Dendritic cell treated with granulocyte-macrophage colony-stimulating factor and Interleukin-4, amounts not matched to agents 40 ng/mL and 50 ng/mL, for 4 days (primary cell): ENCODE measurements around the gene CHRNE.
A peak's percentile ranks its signal among the peaks of the same experiment; 100 is the strongest.
"Not testable (repeated sequence)": the region's sequence is repeated elsewhere in the genome, so short reads cannot be mapped to it uniquely, and the experiment has no call there.

ENCODE experiments used
- H3K27ac Mint-ChIP-seq: one replicate; pipeline ENCODE4 v1.8.0; 2022; ENCODE audit warnings: mild to moderate bottlenecking, mixed read lengths
- H3K27me3 Mint-ChIP-seq: one replicate; pipeline ENCODE4 v1.8.0; 2022; ENCODE audit warnings: mild to moderate bottlenecking, mixed read lengths
- H3K36me3 Mint-ChIP-seq: one replicate; pipeline ENCODE4 v1.8.0; 2022; ENCODE audit warnings: low read depth, mixed read lengths
- H3K4me1 Mint-ChIP-seq: one replicate; pipeline ENCODE4 v1.8.0; 2022; ENCODE audit warnings: low read depth, mixed read lengths
- H3K4me3 Mint-ChIP-seq: one replicate; pipeline ENCODE4 v1.8.0; 2022; ENCODE audit warnings: mild to moderate bottlenecking, moderate library complexity, mixed read lengths
- H3K9me3 Mint-ChIP-seq: one replicate; pipeline ENCODE4 v1.8.0; 2022; ENCODE audit warnings: mixed read lengths
- intact Hi-C: fragments of 100-400 bp; cut with micrococcal nuclease; formaldehyde crosslinking; loops from one replicate; pipeline ENCODE4 v1.15.0; 2022

CHRNE gene

GRCh38 chr17:4908301-4908700 lies 5.4 kb upstream of the CHRNE start:
- no peaks in the 10 kb centered on the region for H3K9me3 Mint-ChIP-seq
- intact Hi-C loops, result loop anchor here (5.0 kb wide), 1 partner anchor 39 kb away; the partner anchor contains the start of gene PFN1
- H3K36me3 Mint-ChIP-seq, result no peaks in the 10 kb centered on the region
- H3K27me3 Mint-ChIP-seq, result peaks cover 22% of the 10 kb centered on the region
- H3K4me1 Mint-ChIP-seq, result peaks cover 4% of the 10 kb centered on the region
- no peak overlapping the region for H3K4me3 Mint-ChIP-seq
- H3K27ac Mint-ChIP-seq, result no peak overlapping the region

GRCh38 chr17:4906642-4907041 lies 3.7 kb upstream of the CHRNE start:
- not testable (repeated sequence) for H3K27ac Mint-ChIP-seq, H3K36me3 Mint-ChIP-seq, H3K4me3 Mint-ChIP-seq, H3K9me3 Mint-ChIP-seq
- Mint-ChIP-seq H3K27me3 (peaks cover 30% of the 10 kb centered on the region), H3K4me1 (peaks cover 18% of the 10 kb centered on the region)
- intact Hi-C loops, result loop anchor here (5.0 kb wide), 1 partner anchor 41 kb away; the partner anchor contains the start of gene PFN1

GRCh38 chr17:4902540-4902939 lies 358 bp downstream of the CHRNE start:
- Mint-ChIP-seq H3K4me1 (peaks cover 55% of the 10 kb centered on the region), H3K9me3 (no peaks in the 10 kb centered on the region), H3K36me3 (peaks cover 6% of the 10 kb centered on the region), H3K4me3 (no peak overlapping the region), H3K27ac (peak overlapping the region; percentile 82), H3K27me3 (peaks cover 47% of the 10 kb centered on the region)
- intact Hi-C loops, result no loop called here

GRCh38 chr17:4901648-4902344 lies 1.1 kb downstream of the CHRNE start:
- H3K27ac Mint-ChIP-seq, result peak overlapping the region; percentile 82
- no peaks in the 10 kb centered on the region for H3K9me3 Mint-ChIP-seq
- H3K27me3 Mint-ChIP-seq, result peaks cover 45% of the 10 kb centered on the region
- peaks cover 13% of the 10 kb centered on the region for H3K36me3 Mint-ChIP-seq
- intact Hi-C loops, result no loop called here
- peak overlapping the region; percentile 68 for H3K4me3 Mint-ChIP-seq
- H3K4me1 Mint-ChIP-seq, result peaks cover 62% of the 10 kb centered on the region

DNA sequence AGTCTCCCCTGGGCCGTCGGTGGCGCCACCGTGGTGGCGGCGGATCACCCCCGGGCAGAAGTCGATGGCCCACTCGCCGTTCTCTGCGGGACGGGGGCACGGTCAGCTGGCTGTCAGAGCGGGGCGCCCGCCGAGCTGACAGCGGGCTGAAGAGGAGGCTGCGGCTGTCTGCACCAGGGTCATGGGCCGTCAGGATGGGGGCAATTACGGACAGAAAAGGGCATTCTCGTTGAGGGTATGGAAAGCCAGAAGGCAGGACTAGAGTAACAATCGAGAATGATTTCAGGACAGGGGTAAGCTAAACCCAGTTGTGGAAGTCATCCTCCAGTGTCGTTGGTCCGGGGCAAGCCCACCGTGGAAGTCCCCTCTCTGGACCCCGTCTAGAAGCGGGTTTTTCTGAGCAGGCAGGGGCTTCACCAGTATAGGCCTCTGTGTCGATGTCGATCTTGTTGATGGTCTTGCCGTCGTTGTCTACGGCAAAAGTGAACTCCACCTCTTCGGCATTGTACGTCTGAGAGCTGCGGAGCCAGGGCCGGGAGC lies 1.7 kb downstream of the CHRNE start:
- peaks cover 68% of the 10 kb centered on the region for H3K4me1 Mint-ChIP-seq
- no peaks in the 10 kb centered on the region for H3K9me3 Mint-ChIP-seq
- peaks cover 44% of the 10 kb centered on the region for H3K27me3 Mint-ChIP-seq
- intact Hi-C loops, result no loop called here
- peak overlapping the region; percentile 68 for H3K4me3 Mint-ChIP-seq
- peak overlapping the region; percentile 82 for H3K27ac Mint-ChIP-seq
- H3K36me3 Mint-ChIP-seq, result peaks cover 19% of the 10 kb centered on the region

GRCh38 chr17:4900231-4901107 lies 2.4 kb downstream of the CHRNE start:
- Mint-ChIP-seq H3K36me3 (peaks cover 26% of the 10 kb centered on the region), H3K9me3 (no peaks in the 10 kb centered on the region), H3K27me3 (peaks cover 40% of the 10 kb centered on the region), H3K27ac (peak overlapping the region; percentile 82), H3K4me1 (peaks cover 76% of the 10 kb centered on the region), H3K4me3 (peak overlapping the region; percentile 68)
- intact Hi-C loops, result no loop called here

DNA sequence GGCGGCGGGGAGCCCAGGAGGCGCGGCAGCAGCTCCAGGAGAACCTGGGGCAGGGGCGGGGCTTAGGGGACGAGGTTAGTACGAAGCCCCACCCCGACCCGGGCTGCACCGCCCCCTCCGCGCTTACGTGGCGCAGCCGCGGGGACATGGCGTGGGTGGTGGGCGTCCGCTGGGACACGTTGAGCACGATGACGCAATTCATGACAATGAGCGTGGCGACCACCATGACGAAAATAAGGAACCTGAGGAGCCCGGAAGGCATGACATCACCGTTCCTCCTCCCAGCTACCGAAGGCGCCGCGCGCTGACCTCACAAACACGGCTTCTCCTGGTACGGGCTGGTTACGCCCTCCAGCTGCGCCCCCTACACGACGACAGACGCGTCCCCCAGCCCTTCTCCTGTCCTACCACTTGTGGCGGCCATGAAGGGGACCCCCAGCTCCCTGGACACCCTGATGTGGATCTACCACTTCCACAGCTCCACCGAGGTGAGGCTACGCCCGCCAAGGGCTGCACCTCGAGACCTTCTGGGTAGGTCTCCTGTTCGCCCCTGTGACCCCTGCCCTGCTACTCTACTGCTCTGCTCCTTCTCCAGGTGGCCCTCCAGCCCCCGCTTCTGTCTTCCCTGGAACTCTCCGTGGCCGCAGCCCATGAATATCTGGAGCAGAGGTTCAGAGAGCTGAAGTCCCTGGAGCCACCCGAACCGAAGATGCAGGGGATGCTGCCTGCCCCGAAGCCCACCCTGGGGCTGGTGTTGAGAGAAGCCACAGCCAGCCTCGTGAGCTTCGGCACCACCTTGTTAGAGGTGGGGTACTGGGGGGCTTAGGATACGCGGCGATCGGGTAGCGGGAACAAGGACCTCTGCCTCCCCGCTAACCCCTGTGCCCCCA lies 3.3 kb downstream of the CHRNE start, which contains the start of gene C17orf107:
TSS of gene C17orf107 (plus strand) at position 196 of the 890 bp plus-strand sequence. CDS start at position 423, 227 bp downstream.
- Mint-ChIP-seq H3K4me3 (peak within 1 kb of the TSS; percentile 68), H3K9me3 (no peaks in the 10 kb centered on the region), H3K4me1 (peaks cover 83% of the 10 kb centered on the region), H3K27ac (peak within 1 kb of the TSS; percentile 82), H3K36me3 (peaks cover 35% of the 10 kb centered on the region), H3K27me3 (peaks cover 38% of the 10 kb centered on the region)
- intact Hi-C loops, result no loop called here

- intact Hi-C loops, result no loop called here
- H3K27me3 Mint-ChIP-seq, result peaks cover 35% of the 10 kb centered on the region
- peak overlapping the region; percentile 68 for H3K4me3 Mint-ChIP-seq
Observed at GRCh38 chr17:4898927-4899326, 4.0 kb downstream of the CHRNE start.

DNA sequence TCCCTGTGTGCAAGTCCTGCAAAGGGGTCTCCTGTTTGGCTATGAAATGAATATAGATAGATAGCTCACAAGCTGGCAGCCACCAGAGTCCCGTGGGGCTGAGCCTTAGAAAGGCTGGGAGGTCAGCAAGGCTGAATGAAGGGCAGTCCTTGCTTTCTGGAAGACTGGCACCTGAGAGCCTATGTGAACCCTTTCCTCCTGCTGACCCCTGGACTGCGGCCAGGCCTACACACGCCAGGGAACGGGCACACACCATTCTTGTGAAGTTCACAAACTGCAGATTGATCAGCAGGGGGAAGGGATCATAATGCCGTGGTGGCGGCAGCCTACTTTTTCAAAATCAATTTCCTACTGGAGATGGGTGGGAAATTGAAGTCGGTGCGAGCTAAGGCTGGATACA lies 4.5 kb downstream of the CHRNE start:
- Mint-ChIP-seq H3K36me3 (peaks cover 47% of the 10 kb centered on the region), H3K27ac (peak overlapping the region; percentile 47), H3K4me3 (peak overlapping the region; percentile 68), H3K27me3 (peaks cover 33% of the 10 kb centered on the region), H3K4me1 (peaks cover 84% of the 10 kb centered on the region), H3K9me3 (no peaks in the 10 kb centered on the region)
- intact Hi-C loops, result no loop called here

More at GRCh38 chr17:4898927-4899326, 4.0 kb downstream of the CHRNE start:
- Mint-ChIP-seq H3K36me3 (peaks cover 42% of the 10 kb centered on the region), H3K9me3 (no peaks in the 10 kb centered on the region), H3K27ac (peak overlapping the region; percentile 82), H3K4me1 (peaks cover 83% of the 10 kb centered on the region)

- Mint-ChIP-seq H3K9me3 (no peaks in the 10 kb centered on the region), H3K4me1 (peaks cover 83% of the 10 kb centered on the region), H3K4me3 (no peak overlapping the region), H3K27me3 (peaks cover 30% of the 10 kb centered on the region), H3K36me3 (peaks cover 53% of the 10 kb centered on the region), H3K27ac (no peak overlapping the region)
- intact Hi-C loops, result no loop called here
Observed at GRCh38 chr17:4897785-4898184, 5.1 kb downstream of the CHRNE start.

- H3K4me1 Mint-ChIP-seq, result peaks cover 78% of the 10 kb centered on the region
- no peaks in the 10 kb centered on the region for H3K9me3 Mint-ChIP-seq
- H3K27me3 Mint-ChIP-seq, result peaks cover 25% of the 10 kb centered on the region
- H3K36me3 Mint-ChIP-seq, result peaks cover 59% of the 10 kb centered on the region
- no peak overlapping the region for H3K27ac Mint-ChIP-seq
- intact Hi-C loops, result no loop called here
- no peak overlapping the region for H3K4me3 Mint-ChIP-seq
Observed at GRCh38 chr17:4897198-4897687, 5.7 kb downstream of the CHRNE start.

DNA sequence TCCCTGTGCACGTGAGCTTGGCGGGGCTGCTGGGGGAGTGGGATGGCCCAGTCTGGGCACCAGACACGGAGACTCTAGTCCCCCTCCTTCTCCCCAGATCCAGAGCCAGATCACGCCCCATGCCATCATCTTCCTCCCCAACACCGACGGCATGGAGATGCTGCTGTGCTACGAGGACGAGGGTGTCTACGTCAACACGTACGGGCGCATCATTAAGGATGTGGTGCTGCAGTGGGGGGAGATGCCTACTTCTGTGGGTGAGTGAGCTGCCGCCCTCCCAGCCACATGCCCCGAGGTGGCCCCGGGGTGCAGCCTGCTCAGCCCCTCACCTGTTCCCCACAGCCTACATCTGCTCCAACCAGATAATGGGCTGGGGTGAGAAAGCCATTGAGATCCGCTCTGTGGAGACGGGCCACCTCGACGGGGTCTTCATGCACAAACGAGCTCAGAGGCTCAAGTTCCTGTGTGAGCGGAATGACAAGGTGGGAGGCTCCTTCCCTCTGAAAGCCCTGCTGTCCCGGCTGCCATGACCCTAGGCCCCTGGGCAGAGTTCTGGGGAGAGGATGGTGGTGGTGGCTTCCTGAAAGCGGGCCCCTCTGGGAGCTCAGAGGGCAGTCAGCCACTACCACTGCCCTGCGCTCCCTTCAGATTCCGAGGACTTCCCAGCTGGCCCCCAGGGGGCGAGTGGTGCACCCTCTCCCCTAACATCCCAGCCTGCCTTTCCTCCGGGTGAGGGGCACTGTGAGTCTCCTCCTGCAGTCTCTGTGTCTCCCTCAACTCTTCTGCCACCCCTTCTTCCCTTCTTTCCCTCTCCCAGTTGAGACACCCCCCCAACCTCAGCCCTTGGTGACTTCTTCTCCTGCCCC lies 6.3 kb downstream of the CHRNE start:
- Mint-ChIP-seq H3K9me3 (no peaks in the 10 kb centered on the region), H3K4me1 (peaks cover 74% of the 10 kb centered on the region), H3K4me3 (no peak overlapping the region), H3K27ac (no peak overlapping the region), H3K36me3 (peaks cover 65% of the 10 kb centered on the region), H3K27me3 (peaks cover 21% of the 10 kb centered on the region)
- intact Hi-C loops, result no loop called here
